ENCODE data around the gene IL17A.
A peak's percentile ranks its signal among the peaks of the same experiment; 100 is the strongest.

IL17A gene

GRCh38 chr6:52217761-52218160, 31.6 kb downstream of the IL17A start:
- no peak for DNase-seq

GRCh38 chr6:52221302-52221701, 35.1 kb downstream of the IL17A start:
- peak; percentile 62 to 67 for DNase-seq

GRCh38 chr6:52227495-52227894, 41.3 kb downstream of the IL17A start:
- DNase-seq: peak; percentile 76 to 81

- DNase-seq: no peak
Observed at GRCh38 chr6:52230685-52231084, 44.5 kb downstream of the IL17A start.

- peak; percentile 51 to 65 for DNase-seq
Observed at GRCh38 chr6:52231406-52232127, 45.4 kb downstream of the IL17A start.

- DNase-seq: no peak
Observed at GRCh38 chr6:52233005-52233404, 46.8 kb downstream of the IL17A start.

GRCh38 chr6:52233975-52234823, 48.0 kb downstream of the IL17A start:
- peak; percentile 57 to 62 for DNase-seq

Data from activated T-cell treated with anti-CD3 and anti-CD28 coated beads, Interleukin-2, amount 50 U/mL, for 48 hours (primary cell).